Measurements from ENCODE around the gene CEPT1.

GRCh38 chr1:111216751-111217150 is 76.7 kb downstream of the CEPT1 start:
- TF ChIP-seq CTCF (conservative IDR thresholded peaks at IDR 0.05 in 1 of 2, IDR thresholded peaks at IDR 0.05 in 1 of 2; ENCODE audit: extremely low read depth in 1 of 2, insufficient read depth in 1 of 2, low read depth in 1 of 2, low read length in 2 of 2) (no peak), EZH2 (IDR thresholded peaks at IDR 0.05; ENCODE audit: borderline replicate concordance, low read length) (no peak)
